ENCODE results near the gene FARS2. TPM values are rescaled to one million over a fixed set of nuclear protein-coding genes. Genes with fewer than 3 reads are reported as not detected.

FARS2 gene
- total and polyA plus RNA-seq, 2 donors (not counting 3 experiments of a cell fraction or from before 2014, with no cell fraction given) = 20.2 to 20.5 TPM

DNA sequence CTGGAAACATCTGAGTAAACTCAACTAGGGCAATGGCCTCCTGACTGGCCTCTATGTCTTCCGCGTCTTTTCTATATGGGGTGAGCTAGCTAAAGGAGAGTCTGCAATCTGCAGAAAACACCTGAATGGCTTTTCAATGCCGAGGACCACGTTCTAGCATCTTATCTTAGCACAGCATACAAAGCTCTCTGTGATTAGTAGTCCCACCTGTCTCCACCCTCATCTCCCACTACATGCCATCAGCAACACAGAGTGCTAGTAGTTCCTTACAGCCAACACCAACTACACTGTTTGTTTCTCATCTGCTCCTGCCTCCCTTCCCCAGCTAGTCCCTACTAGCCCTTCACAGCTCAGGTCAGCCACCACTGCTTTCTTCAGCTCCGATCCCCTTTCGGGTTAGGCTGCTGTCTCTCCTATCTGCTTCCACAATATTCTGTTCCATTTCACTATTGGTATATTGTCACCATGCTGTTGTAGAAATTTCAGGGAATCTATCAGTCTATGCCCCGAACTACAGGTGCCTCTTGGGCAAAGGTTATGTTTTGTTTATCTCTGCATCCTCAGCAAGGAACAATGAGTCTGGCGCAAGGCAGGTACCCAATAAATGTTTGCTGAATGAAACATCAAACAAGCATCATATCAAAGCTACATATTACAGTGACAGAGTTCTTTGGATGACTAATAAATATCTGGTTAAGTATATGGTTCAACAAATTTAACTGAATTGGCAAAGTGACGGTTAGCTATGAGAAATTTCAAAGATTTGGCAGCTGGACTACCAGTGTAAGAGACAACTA is 12.8 kb upstream of the FARS2 start:
- Histone ChIP-seq H3K4me1 (ENCODE audit: control insufficient read depth, extremely low read depth, insufficient read depth, low read length) (no peaks in the 10 kb centered on the region), H4K20me1 (replicated peaks; ENCODE audit: control insufficient read depth, extremely low read depth, insufficient read depth, low read length) (no peaks in the 10 kb centered on the region), H3K4me2 (ENCODE audit: insufficient read depth, low read length) (no peak overlapping the region), H2AFZ (ENCODE audit: low read depth, low read length) (no peak overlapping the region), H3K9me1 (replicated peaks; ENCODE audit: control insufficient read depth, extremely low read depth, insufficient read depth, low read length) (no peaks in the 10 kb centered on the region), H3K9me3 (replicated peaks; ENCODE audit: control insufficient read depth, insufficient read depth, low read length) (no peaks in the 10 kb centered on the region), H3K79me2 (ENCODE audit: control insufficient read depth, insufficient read depth, low read length) (peaks cover 14% of the 10 kb centered on the region), H3K36me3 (ENCODE audit: control insufficient read depth in 2 of 2, extremely low read depth in 1 of 2, insufficient read depth in 2 of 2, low read length in 2 of 2) (no peaks in the 10 kb centered on the region), H3K27ac (ENCODE audit: insufficient read depth, low read depth, low read length) (no peak overlapping the region), H3K9ac (replicated peaks; ENCODE audit: extremely low read depth, insufficient read depth, low read length) (no peak overlapping the region), H3K27me3 (ENCODE audit: control insufficient read depth in 2 of 2, insufficient read depth in 2 of 2, low read length in 2 of 2) (no peaks in the 10 kb centered on the region), H3K4me3 (replicated peaks in 1 of 3; ENCODE audit: insufficient read depth in 1 of 3, low read depth in 1 of 3, low read length in 3 of 3) (no peak overlapping the region)
- DNase-seq (ENCODE audit: low read depth, low spot score) = no peak
- no TSS peak for BruUV-seq (replicated peaks)
- TF ChIP-seq JUN (IDR thresholded peaks at IDR 0.05; ENCODE audit: borderline replicate concordance, insufficient read depth, insufficient read length, low read depth) = no peak
- TF ChIP-seq FOS (IDR thresholded peaks at IDR 0.05; ENCODE audit: borderline replicate concordance, insufficient read depth, low read length) = no peak
- no peak for TF ChIP-seq GATA2 (IDR thresholded peaks at IDR 0.05; ENCODE audit: insufficient read depth, insufficient read length, low read depth, low read length)
- TF ChIP-seq MYC (IDR thresholded peaks at IDR 0.05; ENCODE audit: low read depth, low read length) = no peak
- TF ChIP-seq POLR2AphosphoS5 (IDR thresholded peaks at IDR 0.05; ENCODE audit: insufficient read depth, low read depth, low read length) = no peak
- no peak for TF ChIP-seq EZH2 (IDR thresholded peaks at IDR 0.05; ENCODE audit: borderline replicate concordance, low read depth, low read length, severe bottlenecking)
- TF ChIP-seq POLR2A (IDR thresholded peaks at IDR 0.05; ENCODE audit: low read depth, low read length) = no peak
- TF ChIP-seq MAX (IDR thresholded peaks at IDR 0.05; ENCODE audit: insufficient read depth, insufficient read length) = no peak
- TF ChIP-seq CTCF (IDR thresholded peaks at IDR 0.05; ENCODE audit: extremely low read depth in 1 of 2, insufficient read depth in 1 of 2, low read depth in 1 of 2, low read length in 2 of 2) = no peak
- no peak for FAIRE-seq
- ChIA-PET POLR2A (no interaction called here), CTCF (no interaction called here)
- intact Hi-C loops (cut with micrococcal nuclease) (no loop called here), dilution Hi-C loops (cut with MboI; ENCODE audit: extremely low pct_ligation_motif_present, low sequenced_read_pairs) (no loop called here)
